ENCODE data around the gene BAG3.

GRCh38 chr10:119687192-119688032 lies 36.2 kb downstream of the BAG3 start:
- no peak for TF ChIP-seq POLR2A (IDR thresholded peaks at IDR 0.05)
- no peak for TF ChIP-seq CTCF (IDR thresholded peaks at IDR 0.05)
- no peak for TF ChIP-seq EP300 (IDR thresholded peaks at IDR 0.05)
